Parathyroid adenoma (tissue), 2 donors: Measurements from ENCODE around the gene MTUS2.

Experiments
- H2AFZ ChIP-seq: fragments of 300-600 bp; sonication (generic); one replicate; pipeline ENCODE4 v1.7.0; 2017; ENCODE audit warnings: antibody characterized with exemption, mild to moderate bottlenecking
- H3K27ac ChIP-seq: fragments of 300-600 bp; sonication (generic); one replicate; pipeline ENCODE4 v1.7.0; 2017
- H3K27me3 ChIP-seq: fragments of 300-600 bp; sonication (generic); one replicate; pipeline ENCODE4 v1.7.0; 2017; ENCODE audit warnings: low read length; ENCODE audit not compliant: control insufficient read depth, insufficient read depth
- H3K36me3 ChIP-seq: fragments of 300-600 bp; sonication (generic); one replicate; pipeline ENCODE4 v1.7.0; 2017; ENCODE audit warnings: low read length; ENCODE audit not compliant: control insufficient read depth, insufficient read depth
- H3K4me1 ChIP-seq: fragments of 300-600 bp; sonication (generic); one replicate; pipeline ENCODE4 v1.7.0; 2017; ENCODE audit warnings: control low read depth
- H3K4me2 ChIP-seq: fragments of 300-600 bp; sonication (generic); one replicate; pipeline ENCODE4 v1.7.0; 2017; ENCODE audit warnings: low read length
- H3K4me3 ChIP-seq: fragments of 300-600 bp; sonication (generic); one replicate; pipeline ENCODE4 v1.7.0; 2017; ENCODE audit warnings: low read depth, low read length
- H3K79me2 ChIP-seq: fragments of 300-600 bp; sonication (generic); one replicate; pipeline ENCODE4 v1.7.0; 2017; ENCODE audit warnings: control low read depth
- H3K9ac ChIP-seq: fragments of 300-600 bp; sonication (generic); one replicate; pipeline ENCODE4 v1.7.0; 2017; ENCODE audit warnings: mild to moderate bottlenecking
- H3K9me3 ChIP-seq: fragments of 300-600 bp; sonication (generic); one replicate; pipeline ENCODE4 v1.7.0; 2017; ENCODE audit warnings: low read length; ENCODE audit not compliant: control insufficient read depth
- CTCF ChIP-seq: fragments of 300-600 bp; sonication (generic); IDR thresholded peaks from one replicate; pipeline ENCODE4 v1.7.0; 2017; ENCODE audit warnings: antibody characterized with exemption, mild to moderate bottlenecking
- donor health status: primary hyperparathyroidism.

The MTUS2 gene

GRCh38 chr13:28831117-28831516, 11.0 kb downstream of the MTUS2 start:
- TF ChIP-seq CTCF, result no peak
- no peak overlapping the region for H3K9ac ChIP-seq

GRCh38 chr13:28837111-28837510, 17.0 kb downstream of the MTUS2 start:
- Histone ChIP-seq H3K27ac (no peak overlapping the region), H3K4me2 (no peak overlapping the region), H3K27me3 (no peaks in the 10 kb centered on the region), H3K79me2 (no peaks in the 10 kb centered on the region), H3K36me3 (no peaks in the 10 kb centered on the region), H3K4me3 (no peak overlapping the region), H3K4me1 (no peaks in the 10 kb centered on the region), H3K9me3 (no peaks in the 10 kb centered on the region), H3K9ac (no peak overlapping the region), H2AFZ (no peak overlapping the region)
- no peak for TF ChIP-seq CTCF

More at GRCh38 chr13:28831117-28831516, 11.0 kb downstream of the MTUS2 start:
- Histone ChIP-seq H3K4me1 (no peaks in the 10 kb centered on the region), H3K9me3 (no peaks in the 10 kb centered on the region), H3K27me3 (no peaks in the 10 kb centered on the region), H3K27ac (no peak overlapping the region), H2AFZ (no peak overlapping the region), H3K4me2 (no peak overlapping the region), H3K36me3 (no peaks in the 10 kb centered on the region), H3K79me2 (no peaks in the 10 kb centered on the region), H3K4me3 (no peak overlapping the region)

GRCh38 chr13:28843639-28844038, 23.5 kb downstream of the MTUS2 start:
- H3K4me2 ChIP-seq, result no peak overlapping the region
- no peak for TF ChIP-seq CTCF

DNA sequence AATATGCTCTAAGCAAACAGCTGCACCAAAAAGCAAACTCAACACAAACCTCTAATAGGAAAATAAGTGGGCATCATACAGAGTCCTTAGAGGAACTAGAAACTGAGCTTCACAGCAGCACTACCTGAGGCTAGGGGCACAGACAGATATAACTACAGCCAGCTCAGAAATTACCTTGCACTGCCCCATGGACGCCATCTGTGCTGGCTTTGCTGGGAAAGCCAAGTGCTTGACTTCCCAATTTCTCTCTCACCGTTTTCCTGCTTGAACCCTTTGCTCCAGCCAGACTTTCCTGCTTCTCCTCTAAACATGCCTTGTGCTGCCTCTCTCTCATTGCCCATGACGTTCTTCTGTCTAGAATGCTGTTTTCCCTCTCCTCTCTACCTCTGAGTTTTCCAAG, 29.3 kb downstream of the MTUS2 start:
- Histone ChIP-seq H3K9me3 (no peaks in the 10 kb centered on the region), H3K79me2 (no peaks in the 10 kb centered on the region), H3K36me3 (no peaks in the 10 kb centered on the region), H3K4me3 (no peak overlapping the region), H3K27me3 (no peaks in the 10 kb centered on the region), H3K9ac (no peak overlapping the region), H3K4me1 (no peaks in the 10 kb centered on the region), H3K4me2 (no peak overlapping the region), H2AFZ (no peak overlapping the region), H3K27ac (no peak overlapping the region)
- no peak for TF ChIP-seq CTCF

More at GRCh38 chr13:28843639-28844038, 23.5 kb downstream of the MTUS2 start:
- no peaks in the 10 kb centered on the region for H3K27me3 ChIP-seq
- no peaks in the 10 kb centered on the region for H3K4me1 ChIP-seq
- no peak overlapping the region for H2AFZ ChIP-seq
- H3K36me3 ChIP-seq, result no peaks in the 10 kb centered on the region
- H3K9ac ChIP-seq, result no peak overlapping the region
- H3K9me3 ChIP-seq, result no peaks in the 10 kb centered on the region
- H3K4me3 ChIP-seq, result no peak overlapping the region
- no peak overlapping the region for H3K27ac ChIP-seq
- no peaks in the 10 kb centered on the region for H3K79me2 ChIP-seq

DNA sequence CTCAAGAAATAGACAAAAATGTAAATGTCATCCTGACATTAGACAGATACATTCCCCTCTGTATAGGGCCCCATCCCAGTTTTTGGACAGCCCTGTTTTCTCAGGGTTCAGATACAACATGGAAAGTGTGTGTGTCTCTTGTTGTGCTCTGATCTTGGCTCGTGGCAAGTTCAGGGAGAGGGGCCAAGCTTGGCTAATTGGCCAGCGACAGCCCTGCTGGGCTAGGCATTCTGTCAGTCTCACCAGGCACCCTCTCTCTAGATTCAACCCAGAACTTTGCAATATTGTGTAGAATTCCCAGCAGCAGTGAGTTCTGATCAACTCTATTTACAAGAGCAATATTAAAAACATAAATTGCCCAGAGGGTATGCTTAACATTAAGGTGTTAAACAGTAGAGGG, 30.1 kb downstream of the MTUS2 start:
- Histone ChIP-seq H2AFZ (no peak overlapping the region), H3K27me3 (no peaks in the 10 kb centered on the region), H3K27ac (no peak overlapping the region), H3K9me3 (no peaks in the 10 kb centered on the region), H3K4me2 (no peak overlapping the region), H3K79me2 (no peaks in the 10 kb centered on the region), H3K4me1 (no peaks in the 10 kb centered on the region), H3K4me3 (no peak overlapping the region), H3K9ac (no peak overlapping the region), H3K36me3 (no peaks in the 10 kb centered on the region)
- TF ChIP-seq CTCF, result no peak
